IPS-11a (cell line): ENCODE results near the gene KCNE2.

ENCODE experiments used
- H3K4me3 ChIP-seq: one replicate; pipeline ENCODE4 v1.5.1; 2013; ENCODE audit warnings: low read depth, low read length, control low read depth

The KCNE2 gene, protein sequence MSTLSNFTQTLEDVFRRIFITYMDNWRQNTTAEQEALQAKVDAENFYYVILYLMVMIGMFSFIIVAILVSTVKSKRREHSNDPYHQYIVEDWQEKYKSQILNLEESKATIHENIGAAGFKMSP

DNA sequence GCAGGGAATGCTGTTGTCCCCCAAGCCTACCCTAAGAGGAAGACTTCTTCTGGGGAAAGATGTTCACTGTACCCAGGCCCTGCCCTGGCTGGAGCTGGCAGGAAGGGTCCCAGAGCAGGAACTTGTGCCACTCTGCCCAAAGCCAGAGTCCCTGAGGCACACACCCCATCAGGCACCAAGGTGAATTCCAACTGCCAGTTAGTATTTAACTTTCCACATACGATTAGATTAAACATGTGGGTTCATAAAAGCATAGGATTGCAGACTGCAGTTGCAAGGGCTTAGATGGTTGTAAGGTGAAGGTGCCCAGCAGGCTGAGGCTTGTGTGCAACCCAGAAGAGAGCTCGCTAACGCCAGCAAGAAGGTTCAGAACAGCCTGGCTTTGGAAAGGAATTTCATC lies at the start of gene KCNE2:
TSS of gene KCNE2 (plus strand) at position 274 of the 400 bp plus-strand sequence. CDS start 6,473 bp downstream, outside the sequence.
- H3K4me3 ChIP-seq: no peak within 1 kb of the TSS

DNA sequence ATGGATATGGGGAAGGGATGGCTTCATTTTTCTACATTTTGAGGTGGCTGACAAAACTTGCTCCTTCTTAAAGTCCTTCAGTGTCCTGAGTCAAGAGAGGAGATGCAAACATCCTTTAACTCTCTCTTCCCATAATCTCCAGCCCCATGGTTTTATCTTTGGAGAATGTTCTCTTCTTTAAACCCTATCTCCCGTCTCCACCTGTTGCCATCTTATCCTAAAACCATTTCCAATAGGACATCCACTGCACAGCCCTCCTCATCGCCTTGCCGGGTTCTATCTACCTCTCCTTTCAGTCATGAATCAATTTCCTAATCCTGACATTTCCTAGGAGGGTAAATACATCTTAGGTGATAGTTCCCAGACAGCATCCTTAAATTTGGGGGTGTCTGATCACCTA lies 44.2 kb upstream of the KCNE2 start:
- no peak overlapping the region for H3K4me3 ChIP-seq

DNA sequence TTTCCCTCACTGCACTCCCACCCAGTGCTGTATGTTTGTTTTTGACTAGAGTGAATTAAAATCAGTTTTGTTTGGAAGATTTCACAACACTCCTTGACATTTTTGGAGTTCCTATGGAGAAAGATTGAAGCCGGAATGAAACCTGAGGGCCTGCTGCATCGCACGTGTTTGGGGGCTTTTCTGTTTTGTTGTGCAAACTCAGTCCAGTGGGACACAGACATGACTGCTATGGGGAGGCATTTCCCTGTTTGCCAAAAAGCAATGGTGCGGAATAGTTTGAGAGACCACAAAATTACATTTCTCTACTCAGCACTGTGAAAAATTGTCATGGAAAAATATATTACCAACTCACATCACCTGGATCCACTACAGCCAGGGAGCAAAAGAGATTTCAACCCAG lies 43.8 kb upstream of the KCNE2 start:
- H3K4me3 ChIP-seq: no peak overlapping the region

DNA sequence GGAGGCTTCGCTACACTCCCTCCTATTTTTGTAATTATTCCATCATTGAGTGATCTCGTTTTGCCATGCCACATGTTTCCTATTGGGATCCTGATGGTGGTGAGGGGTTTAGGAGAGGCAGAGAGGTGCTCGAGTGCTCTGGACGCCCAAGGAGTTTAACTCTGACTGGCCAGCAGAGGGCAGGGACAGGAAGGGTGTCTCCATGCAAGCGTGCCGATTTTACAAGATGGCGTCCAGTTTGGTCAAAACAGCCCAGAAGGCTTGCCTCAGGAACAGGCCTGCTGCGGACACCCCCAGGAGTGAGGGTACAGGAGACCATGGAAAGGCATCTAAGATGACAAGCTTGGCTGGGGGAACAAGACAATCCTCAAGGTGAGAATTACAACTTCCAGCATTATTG lies 33.8 kb upstream of the KCNE2 start:
- no peak overlapping the region for H3K4me3 ChIP-seq

DNA sequence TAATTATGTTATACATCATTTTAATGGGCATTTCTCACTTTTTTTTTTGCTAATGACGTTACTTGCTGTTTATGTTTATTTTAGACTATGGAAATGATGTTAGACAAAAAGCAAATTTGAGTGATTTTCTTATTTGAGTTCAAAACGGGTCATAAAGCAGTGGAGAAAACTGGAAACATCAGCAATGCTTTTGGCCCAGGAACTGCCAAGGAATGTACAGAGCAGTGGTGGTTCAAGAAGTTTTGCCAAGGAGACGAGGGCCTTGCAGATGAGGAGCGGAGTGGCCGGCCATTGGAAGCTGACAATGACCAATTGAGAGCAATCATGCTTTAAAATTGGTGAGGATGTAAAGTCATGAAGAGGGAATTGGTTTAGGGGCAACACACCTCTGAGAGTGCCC lies 32.1 kb upstream of the KCNE2 start:
- H3K4me3 ChIP-seq: no peak overlapping the region

DNA sequence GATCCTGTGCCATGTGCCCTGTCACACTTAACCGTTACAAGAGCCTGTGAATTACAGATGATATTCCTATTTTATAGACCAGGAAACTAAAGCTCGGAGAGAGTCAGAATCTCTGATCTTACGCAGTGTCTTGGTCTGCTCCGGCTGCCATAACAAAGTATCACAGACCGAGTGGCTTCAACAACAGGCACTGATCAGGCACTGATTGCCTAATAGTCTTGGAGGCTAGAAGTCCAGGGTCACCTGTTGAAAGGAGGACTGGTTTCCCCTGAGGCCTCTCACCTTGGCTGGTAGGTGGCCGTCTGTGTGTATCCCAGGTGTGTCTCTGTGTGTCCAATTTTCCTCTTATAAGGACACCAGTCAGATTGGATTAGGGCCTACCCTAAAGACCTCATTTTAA lies 31.5 kb upstream of the KCNE2 start:
- H3K4me3 ChIP-seq: no peak overlapping the region

DNA sequence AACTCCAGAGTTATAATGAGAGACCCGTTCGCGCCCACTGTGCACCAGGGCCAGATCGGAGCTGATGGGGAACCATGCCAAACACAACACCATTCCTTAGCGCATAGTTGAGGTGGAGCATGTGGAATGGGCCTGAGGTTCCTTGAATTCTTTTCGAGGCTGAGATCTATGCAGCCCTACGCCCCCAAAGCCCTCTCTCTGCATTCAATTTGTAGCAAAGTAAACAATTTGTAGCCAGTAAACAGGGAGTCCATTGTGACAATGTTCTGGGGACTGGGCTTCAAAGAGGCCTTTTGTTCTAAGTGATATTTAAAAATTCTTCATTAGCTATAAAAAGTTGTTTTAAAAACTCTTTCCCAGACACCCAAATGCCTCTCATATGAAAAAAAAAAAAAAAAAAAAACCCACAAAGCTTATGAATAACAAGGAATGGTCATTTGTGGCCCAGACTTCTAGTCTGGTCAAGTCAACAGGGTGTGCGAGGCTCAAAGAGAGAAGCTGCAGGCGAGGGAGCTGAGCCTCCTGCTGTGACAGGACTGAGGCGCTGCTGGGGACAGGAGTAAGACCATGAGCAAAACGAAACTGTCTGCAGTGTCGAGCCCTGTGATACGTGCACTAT lies 30.6 kb upstream of the KCNE2 start:
- H3K4me3 ChIP-seq: no peak overlapping the region

DNA sequence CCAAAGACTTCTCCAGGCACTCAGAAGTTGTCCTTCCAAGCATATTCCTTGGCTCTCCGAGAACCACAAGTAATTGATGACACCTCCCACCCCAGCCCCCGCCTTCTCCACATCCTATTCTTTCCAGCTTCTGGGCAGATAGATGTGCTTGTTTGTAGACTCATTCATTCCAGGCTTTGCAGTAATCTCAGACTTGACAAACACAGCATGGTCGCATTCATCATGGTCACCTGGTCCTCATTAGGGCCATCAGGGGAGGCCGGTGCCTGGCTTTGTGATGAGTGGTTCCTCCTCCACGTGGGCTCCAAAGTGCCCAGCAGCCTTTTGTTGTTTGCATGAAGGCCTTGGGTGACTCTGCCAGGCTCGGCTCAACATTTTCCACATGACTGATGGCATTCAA lies 28.5 kb upstream of the KCNE2 start:
- no peak overlapping the region for H3K4me3 ChIP-seq

DNA sequence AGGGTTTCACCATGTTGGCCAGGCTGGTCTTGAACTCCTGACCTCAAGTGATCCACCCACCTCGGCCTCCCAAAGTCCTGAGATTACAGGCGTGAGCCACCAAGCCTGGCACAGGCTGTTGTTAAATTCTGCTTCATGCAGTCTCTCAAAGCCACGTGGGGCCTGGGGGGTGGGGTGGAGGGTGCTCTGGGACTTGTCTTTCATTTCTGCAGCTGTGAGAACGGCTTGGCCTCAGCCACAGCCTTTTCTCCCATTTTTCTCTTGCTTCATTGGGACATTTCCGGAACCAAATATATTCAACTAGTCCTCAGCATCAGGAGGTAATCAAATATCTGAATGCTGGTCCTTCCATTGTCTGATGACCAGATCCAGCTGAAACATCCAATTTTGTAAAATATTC lies 27.6 kb upstream of the KCNE2 start:
- H3K4me3 ChIP-seq: no peak overlapping the region

DNA sequence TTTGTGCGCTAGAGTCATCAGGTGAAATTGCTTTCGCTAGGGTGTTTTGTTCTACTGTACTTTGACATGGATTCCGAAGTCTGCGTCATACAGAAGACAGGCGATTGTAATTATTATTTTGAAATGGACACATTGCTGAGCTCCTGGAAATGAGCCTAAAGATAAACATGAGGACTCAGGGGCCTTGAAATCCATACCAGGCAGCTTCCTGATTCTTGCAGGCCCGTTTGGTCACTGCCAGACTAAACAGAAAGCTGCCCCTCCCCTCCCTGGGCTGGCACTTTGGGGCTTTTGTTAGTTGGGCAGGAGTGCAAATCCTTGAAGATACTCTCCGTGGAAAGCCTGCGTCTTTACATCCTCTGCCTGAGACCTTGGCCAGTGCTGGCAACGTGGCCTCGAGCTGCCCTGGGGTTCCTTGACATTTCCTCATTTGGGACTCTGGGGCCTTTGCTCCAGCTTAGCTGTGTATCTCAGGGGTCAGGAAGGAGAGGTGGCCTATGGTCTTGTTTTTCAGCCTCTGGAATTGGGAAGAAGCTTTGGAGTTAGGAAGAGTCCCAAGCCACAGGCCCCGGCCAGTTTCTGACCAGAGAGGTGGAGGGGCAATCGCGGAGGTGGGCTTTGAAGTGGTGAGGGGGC lies 26.9 kb upstream of the KCNE2 start:
- H3K4me3 ChIP-seq: no peak overlapping the region

DNA sequence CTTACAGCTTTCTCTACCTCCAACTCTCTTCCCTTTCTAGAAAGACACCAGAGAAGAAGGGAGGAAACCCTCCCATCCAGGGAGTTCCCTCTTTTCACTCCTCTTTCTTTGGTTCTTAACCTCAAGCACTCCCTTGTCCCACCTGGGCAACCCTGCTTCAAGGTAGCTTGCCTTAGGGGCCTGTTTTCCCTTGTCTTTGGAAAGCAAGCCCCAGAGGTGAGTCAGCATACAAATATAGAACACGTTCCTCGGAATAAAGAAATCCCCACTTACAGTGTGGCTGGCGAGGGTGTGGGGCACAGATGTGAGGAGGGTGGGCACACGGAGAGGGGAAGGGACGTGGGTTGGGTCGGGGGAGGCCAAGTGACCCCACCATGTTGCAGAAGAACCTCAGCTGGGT lies 26.1 kb upstream of the KCNE2 start:
- no peak overlapping the region for H3K4me3 ChIP-seq

DNA sequence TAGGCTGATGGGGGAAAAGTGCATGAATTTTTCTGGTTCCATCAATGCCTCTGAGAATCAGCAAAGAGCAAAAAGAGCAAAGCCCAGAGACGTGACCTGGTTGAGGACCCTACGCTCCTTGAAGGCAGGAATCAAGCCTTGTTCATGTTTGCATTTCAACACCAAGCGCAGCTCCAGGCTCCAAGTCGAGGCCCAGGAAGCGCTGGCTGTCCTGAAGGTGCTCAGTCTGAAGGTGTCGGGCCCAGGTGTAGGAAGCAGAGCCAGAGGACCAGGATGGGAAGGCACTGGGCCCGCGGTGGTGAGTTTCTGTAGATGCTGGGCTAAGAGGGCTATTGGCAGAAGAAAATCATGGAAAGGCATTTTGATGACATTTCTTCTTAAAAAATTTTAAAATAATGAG lies 25.6 kb upstream of the KCNE2 start:
- H3K4me3 ChIP-seq: no peak overlapping the region

DNA sequence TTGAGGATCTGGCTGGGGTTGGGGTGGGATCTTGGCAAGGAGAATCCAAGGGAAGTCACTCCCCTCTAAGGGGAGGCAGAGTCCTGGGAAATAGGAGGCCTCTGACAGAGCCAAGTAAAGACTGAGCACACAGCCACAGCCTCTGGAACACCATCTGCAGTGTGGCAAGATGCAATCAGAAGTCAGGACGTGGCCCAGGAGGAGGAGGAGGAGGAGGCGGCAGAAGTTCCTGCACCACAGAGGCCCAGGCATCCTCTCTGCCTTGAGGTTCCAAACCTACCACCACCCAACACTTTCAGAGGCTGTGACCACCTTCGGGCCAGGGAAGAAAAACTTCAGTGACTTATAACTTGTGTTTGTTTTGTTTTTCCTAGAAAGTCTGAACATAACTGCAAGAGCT lies 23.7 kb upstream of the KCNE2 start:
- H3K4me3 ChIP-seq: no peak overlapping the region

DNA sequence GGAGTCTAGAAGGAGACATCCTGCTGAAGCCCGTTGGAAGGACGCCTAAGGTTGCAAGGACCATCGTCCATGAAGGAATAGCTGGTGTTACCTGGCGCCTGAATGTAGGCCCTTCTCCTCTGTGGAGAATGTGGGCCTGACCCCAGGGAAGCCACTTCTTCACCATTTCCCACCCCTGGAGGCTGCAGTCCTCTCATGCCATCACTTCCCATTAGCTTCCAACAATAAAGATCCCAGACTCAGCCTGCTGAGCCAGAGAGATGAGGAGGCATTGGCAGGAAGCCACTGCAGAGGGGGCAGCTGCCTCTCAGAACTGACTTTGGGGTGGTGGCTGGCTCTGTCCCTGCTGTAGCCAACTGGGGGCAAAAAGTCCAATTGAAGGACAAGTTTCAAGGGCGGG lies 21.3 kb upstream of the KCNE2 start:
- no peak overlapping the region for H3K4me3 ChIP-seq

DNA sequence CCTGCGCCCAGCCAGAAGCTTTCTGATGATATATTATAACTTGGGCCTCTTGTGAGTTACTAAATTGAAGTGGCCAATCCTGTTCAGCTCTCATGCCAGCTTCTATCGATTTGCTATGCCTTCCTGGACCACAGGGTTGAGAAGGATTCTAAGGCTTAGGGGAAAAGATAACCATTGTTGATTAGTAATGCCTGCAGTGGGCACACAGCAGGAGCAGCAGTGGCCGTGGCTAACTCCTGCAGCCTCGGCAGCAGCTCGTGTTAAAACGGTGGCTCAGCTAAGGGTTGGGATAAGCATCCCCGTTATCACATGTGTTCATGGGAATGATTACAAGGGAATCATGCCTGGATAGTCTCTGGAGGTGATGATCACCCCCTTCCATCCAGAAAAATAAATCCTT lies 20.5 kb upstream of the KCNE2 start:
- H3K4me3 ChIP-seq: no peak overlapping the region

DNA sequence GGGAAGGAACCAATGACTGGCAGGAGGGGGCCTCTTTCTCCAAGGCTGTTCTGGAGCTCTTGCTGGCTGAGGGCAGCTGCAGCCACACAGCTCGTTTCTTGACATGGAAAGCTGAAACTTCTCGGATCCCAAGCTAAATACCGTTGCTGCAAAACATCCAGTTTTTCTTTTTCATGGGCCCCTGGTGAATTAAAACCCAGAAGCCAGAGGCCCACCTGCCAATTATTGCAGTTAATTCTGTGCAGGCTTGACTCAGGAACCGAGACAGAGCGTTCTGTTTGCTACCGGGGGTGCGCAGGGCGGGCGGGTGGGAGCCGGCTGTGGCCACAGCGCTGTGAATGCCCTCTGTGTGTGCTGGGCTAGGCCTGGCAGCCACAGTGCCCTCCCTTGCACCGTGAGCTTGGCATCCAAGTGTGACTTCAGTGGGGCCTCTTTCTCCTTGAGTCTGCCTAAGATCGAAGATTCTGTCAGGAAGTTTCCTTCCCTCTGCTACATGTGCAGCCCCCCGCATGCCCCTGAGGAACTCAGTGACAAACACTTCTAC lies 19.9 kb upstream of the KCNE2 start:
- H3K4me3 ChIP-seq: no peak overlapping the region

DNA sequence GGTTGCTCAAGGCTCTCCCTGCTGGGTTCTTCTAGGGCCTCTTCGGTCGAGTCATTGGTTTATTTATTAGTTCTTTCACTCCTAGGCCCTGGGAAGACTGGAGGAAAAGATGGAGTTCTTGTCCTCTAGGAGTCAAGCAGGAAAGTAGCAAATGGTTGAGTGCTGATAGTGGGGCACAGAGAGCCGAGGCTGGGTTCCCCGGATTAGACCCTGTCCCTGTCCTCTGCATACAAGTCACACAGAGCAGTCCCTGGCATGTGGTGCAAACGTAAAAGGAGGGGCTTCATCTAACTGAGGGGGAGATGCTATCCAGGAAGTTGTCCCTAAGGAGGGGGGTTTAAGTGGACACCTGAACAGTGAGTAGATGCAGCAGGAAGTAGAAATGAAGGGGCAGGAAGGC lies 19.2 kb upstream of the KCNE2 start:
- H3K4me3 ChIP-seq: no peak overlapping the region

DNA sequence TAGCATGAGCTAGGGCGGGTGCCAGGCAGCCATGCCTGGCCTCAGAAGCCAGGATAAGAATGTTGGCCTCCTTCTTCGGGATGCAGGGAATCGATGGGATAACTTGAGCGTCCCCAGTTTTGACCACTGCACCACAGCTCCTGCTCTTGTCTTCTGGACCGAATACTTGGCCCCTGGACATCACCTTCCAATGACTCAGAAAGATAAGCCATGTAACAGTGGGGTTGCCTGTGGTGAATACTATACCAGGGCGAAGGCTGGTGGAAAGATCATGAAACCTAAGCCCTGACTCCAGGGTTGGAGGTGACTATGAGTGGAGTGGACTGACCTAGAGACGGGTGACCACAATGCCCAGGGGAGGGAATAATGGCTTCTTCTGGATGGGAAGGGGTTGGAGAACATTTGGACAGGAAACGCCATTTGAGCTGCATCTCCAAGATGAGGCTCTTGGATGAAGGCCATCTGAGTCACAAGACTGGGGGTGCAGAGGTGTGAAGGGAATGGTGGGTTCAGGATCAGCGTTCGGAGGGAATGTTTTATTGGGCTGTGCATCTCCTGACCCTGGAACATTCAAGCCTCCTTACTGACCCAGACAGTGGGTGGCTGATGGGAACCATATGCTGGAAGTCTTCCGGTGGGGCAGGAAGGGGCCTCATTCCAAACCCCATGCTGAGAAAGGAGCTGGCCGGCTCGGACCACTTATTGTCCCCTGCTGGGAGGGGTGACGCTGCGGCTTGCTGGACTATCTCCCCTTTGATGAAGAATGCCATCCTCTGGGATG lies 18.5 kb upstream of the KCNE2 start:
- H3K4me3 ChIP-seq: no peak overlapping the region

DNA sequence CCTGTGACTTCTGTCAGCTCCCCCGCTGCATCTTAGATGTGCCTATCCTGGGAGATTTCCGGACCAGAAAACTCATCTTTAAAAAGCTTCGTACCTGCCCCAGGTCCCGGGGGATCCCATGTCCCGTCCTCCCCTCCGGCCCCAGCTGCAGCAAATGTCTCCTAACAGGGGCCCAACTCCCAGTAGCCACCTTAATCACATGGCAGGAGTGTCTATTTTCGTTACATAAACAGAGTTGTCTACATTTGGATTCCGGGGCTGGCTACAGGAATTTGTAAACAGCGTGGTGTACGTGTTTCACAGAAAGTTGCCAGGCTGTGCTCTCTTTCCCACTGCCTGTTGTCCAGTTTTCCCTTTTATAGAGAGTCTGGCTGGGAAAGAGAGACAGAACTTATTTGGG lies 17.9 kb upstream of the KCNE2 start:
- H3K4me3 ChIP-seq: no peak overlapping the region

DNA sequence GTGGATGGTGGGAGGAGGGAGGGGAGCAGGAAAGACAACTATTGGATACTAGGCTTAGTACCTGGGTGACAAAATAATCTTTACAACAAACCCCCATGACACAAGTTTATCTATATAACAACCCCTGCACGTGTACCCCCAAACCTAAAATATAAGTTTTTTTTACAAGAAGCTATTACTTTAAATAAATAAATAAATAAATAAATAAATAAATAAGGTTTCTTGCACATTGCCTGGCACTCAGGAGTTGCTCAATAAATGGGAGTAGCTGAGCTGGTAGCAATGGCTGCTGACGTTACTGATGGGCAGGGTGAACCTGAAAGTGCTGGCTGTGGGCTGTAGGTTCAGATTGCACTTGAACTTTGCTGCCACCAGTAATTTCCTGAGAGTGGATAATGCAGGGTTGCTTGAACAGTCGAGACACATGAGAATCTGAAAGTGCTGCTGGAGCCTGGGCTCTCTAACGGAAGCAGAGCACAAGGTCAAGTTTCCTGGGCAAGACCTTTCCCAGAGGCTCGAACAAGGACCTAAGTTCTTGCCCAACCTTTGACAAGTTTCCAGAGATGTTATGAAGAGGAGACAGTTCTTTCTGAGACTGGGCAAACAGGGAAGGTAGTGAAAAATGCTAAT lies 14.8 kb upstream of the KCNE2 start:
- no peak overlapping the region for H3K4me3 ChIP-seq

DNA sequence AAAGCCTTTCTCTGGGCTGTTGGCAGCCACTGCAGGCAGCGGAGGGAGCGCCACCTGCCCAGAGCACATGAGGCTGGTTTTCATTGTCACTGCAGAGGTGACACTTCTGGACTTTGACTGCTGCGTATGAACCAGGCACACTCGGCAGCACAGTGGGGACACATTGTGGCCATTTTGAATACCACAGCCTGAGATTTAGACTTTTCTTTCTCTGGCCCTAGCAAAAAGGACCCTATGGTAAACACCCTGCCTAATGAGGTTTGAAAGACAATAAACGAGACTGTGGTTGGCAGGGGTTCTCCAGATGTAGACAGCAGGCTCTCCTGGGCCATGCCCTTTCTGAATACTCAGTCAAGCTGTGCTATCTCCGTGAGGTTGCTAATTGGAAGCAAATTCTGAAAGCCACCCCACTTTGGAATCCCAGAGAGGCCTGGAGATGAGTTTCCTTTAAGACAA lies 12.0 kb upstream of the KCNE2 start:
- no peak overlapping the region for H3K4me3 ChIP-seq
